ENCODE data around the gene CERT1. TPM values are rescaled to one million over a fixed set of nuclear protein-coding genes. Genes with fewer than 3 reads are reported as not detected.
A peak's percentile ranks its signal among the peaks of the same experiment; 100 is the strongest.

The CERT1 gene
- total RNA-seq, 1 experiment from 2014 or later, result 17.6 TPM

DNA sequence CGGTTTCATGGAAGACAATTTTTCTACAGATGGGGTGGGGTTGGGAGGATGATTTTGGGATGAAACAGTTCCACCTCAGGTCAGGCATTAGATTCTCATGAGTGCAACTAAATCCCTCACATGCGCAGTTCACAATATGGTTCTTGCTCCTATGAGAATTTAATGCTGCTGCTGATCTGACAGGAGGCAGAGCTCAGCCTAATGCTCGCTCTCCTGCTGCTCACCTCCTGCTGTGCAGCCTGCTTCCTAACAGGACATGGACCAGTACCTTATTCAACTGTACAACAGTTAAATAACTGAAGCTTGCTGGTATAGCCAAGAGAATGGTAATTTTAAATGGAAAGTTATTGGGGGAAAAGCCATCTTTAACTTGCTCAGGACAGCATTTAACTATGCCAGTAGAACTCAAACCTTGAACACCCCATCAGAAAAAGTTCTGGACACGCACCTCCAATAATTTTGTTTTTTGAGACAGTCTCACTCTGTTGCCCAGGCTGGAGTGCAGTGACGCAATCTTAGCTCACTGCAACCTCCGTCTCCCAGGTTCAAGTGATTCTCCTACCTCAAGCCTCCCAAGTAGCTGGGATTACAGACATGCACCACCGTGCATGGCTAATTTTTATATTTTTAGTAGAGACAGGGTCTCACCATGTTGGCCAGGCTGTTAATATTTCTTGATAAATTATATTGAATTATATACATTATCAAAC lies 146.7 kb downstream of the CERT1 start:
- H3K27ac ChIP-seq, result no peak overlapping the region
- H3K4me2 ChIP-seq, result no peak overlapping the region
- H3K27me3 ChIP-seq (ENCODE audit: insufficient read depth, low read depth), result no peaks in the 10 kb centered on the region
- ChIA-PET CTCF (no interaction called here), POLR2A (ENCODE audit: unreplicated experiment) (no interaction called here)
- H4K20me1 ChIP-seq (ENCODE audit: insufficient read depth), result no peaks in the 10 kb centered on the region
- TSS peak; percentile 8 for BruUV-seq (replicated peaks)
- H2AFZ ChIP-seq, result no peak overlapping the region
- H3K9me2 ChIP-seq (ENCODE audit: insufficient read depth), result no peaks in the 10 kb centered on the region
- no peaks in the 10 kb centered on the region for H3K79me2 ChIP-seq (ENCODE audit: low read depth)
- intact Hi-C loops (cut with micrococcal nuclease; ENCODE audit: unreplicated experiment), result no loop called here
- no peak for DNase-seq
- TF ChIP-seq EZH2 (IDR thresholded peaks at IDR 0.05; ENCODE audit: low read depth), result no peak
- TF ChIP-seq, protein P1, sequence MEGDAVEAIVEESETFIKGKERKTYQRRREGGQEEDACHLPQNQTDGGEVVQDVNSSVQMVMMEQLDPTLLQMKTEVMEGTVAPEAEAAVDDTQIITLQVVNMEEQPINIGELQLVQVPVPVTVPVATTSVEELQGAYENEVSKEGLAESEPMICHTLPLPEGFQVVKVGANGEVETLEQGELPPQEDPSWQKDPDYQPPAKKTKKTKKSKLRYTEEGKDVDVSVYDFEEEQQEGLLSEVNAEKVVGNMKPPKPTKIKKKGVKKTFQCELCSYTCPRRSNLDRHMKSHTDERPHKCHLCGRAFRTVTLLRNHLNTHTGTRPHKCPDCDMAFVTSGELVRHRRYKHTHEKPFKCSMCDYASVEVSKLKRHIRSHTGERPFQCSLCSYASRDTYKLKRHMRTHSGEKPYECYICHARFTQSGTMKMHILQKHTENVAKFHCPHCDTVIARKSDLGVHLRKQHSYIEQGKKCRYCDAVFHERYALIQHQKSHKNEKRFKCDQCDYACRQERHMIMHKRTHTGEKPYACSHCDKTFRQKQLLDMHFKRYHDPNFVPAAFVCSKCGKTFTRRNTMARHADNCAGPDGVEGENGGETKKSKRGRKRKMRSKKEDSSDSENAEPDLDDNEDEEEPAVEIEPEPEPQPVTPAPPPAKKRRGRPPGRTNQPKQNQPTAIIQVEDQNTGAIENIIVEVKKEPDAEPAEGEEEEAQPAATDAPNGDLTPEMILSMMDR (conservative IDR thresholded peaks at IDR 0.05), result no peak
- no peaks in the 10 kb centered on the region for H3K4me1 ChIP-seq (replicated peaks; ENCODE audit: insufficient read depth)
- no peak overlapping the region for H3K4me3 ChIP-seq
- H3F3A ChIP-seq (ENCODE audit: insufficient read depth, low read depth), result peaks cover 34% of the 10 kb centered on the region; the same call in 1 of the 2 replicates
- H3K9me3 ChIP-seq (ENCODE audit: insufficient read depth, low read depth), result no peaks in the 10 kb centered on the region
- peaks cover 9% of the 10 kb centered on the region for H3K36me3 ChIP-seq (ENCODE audit: low read depth)

DNA sequence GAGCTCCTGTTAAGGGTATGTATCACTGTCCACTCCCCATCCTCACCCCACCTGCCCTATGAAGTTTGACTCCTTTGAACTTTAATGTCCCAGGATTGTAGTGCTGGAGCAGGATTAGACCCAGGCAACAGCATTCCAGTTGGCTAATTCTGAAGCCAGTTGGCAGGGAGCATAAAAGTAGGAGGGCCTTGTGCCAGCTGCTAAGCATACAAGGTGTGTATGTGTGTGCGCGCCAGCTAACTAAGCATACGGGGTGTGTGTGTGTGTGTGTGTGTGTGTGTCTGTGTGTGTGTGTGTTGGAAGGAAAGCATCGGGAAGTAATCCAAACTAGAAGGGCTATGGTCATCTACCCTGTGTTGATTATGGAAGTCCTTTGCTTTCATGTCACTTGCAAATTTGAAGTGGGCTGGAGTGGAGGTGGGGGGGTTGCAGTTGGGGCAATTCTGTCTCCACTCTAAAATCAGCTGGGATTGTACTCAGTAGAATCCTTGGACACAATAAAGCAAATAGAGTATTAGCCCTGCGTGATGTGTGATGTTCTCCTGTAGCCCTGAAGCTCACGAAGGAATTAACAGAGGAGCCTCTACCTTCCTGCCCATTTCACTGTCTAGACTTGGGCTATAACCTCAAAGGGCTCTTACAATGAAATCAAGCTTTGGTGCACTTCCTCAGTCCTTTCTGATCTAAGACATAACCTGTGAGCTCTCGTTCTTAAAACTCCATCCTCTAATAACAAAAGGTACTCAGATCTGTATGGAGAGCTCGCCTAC lies 147.5 kb downstream of the CERT1 start:
- no peak for DNase-seq
- H3K36me3 ChIP-seq (ENCODE audit: low read depth), result peaks cover 17% of the 10 kb centered on the region
- peaks cover 34% of the 10 kb centered on the region; the same call in 1 of the 2 replicates for H3F3A ChIP-seq (ENCODE audit: insufficient read depth, low read depth)
- TF ChIP-seq, protein P1 (conservative IDR thresholded peaks at IDR 0.05), result no peak
- no peak for TF ChIP-seq EZH2 (IDR thresholded peaks at IDR 0.05; ENCODE audit: low read depth)
- no peaks in the 10 kb centered on the region for H3K79me2 ChIP-seq (ENCODE audit: low read depth)
- no peak overlapping the region for H3K4me2 ChIP-seq
- ChIA-PET POLR2A (ENCODE audit: unreplicated experiment) (no interaction called here), CTCF (interaction anchor here (1.0 kb wide), 1 partner anchor 127 kb away, joined by 3 read pairs; no protein-coding TSS in a partner anchor)
- H3K9me3 ChIP-seq (ENCODE audit: insufficient read depth, low read depth), result no peaks in the 10 kb centered on the region
- H3K4me1 ChIP-seq (replicated peaks; ENCODE audit: insufficient read depth), result no peaks in the 10 kb centered on the region
- no peak overlapping the region for H3K27ac ChIP-seq
- H3K4me3 ChIP-seq, result no peak overlapping the region
- H4K20me1 ChIP-seq (ENCODE audit: insufficient read depth), result no peaks in the 10 kb centered on the region; the same call in 1 of the 2 replicates
- TSS peak; percentile 2 for BruUV-seq (replicated peaks)
- H3K9me2 ChIP-seq (ENCODE audit: insufficient read depth), result no peaks in the 10 kb centered on the region
- intact Hi-C loops (cut with micrococcal nuclease; ENCODE audit: unreplicated experiment), result no loop called here
- no peaks in the 10 kb centered on the region for H3K27me3 ChIP-seq (ENCODE audit: insufficient read depth, low read depth)
- H2AFZ ChIP-seq, result no peak overlapping the region

DNA sequence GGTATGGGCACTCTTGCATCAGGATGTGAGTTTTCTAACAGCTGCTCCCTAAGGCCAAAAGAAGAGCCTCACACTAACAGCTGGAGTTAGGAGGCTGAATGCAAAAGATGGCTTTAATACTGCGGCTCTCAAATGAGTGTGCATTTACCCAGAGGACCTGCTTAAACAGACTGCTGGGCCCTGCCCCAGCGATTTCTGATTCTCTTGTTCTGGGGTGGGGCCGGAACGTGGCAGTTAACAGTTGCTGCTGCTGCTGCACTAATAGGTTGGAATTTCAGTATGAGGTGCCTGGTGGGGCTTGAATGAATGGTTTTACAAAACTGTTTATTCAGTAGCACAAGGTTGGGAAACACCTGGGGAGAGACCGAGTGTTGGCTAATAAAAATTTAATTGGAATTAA lies 148.3 kb downstream of the CERT1 start:
- TF ChIP-seq EZH2 (IDR thresholded peaks at IDR 0.05; ENCODE audit: low read depth), result no peak
- TF ChIP-seq, protein P1 (conservative IDR thresholded peaks at IDR 0.05), result no peak
- Histone ChIP-seq H3K36me3 (ENCODE audit: low read depth) (peaks cover 23% of the 10 kb centered on the region), H3K27ac (no peak overlapping the region), H3K4me2 (no peak overlapping the region), H3K9me2 (ENCODE audit: insufficient read depth) (no peaks in the 10 kb centered on the region), H3K9me3 (ENCODE audit: insufficient read depth, low read depth) (no peaks in the 10 kb centered on the region), H2AFZ (no peak overlapping the region), H4K20me1 (ENCODE audit: insufficient read depth) (no peaks in the 10 kb centered on the region; the same call in 1 of the 2 replicates), H3K4me3 (no peak overlapping the region), H3K27me3 (ENCODE audit: insufficient read depth, low read depth) (no peaks in the 10 kb centered on the region), H3F3A (ENCODE audit: insufficient read depth, low read depth) (peaks cover 34% of the 10 kb centered on the region; the same call in 1 of the 2 replicates), H3K4me1 (replicated peaks; ENCODE audit: insufficient read depth) (no peaks in the 10 kb centered on the region), H3K79me2 (ENCODE audit: low read depth) (no peaks in the 10 kb centered on the region)
- intact Hi-C loops (cut with micrococcal nuclease; ENCODE audit: unreplicated experiment), result no loop called here
- DNase-seq, result no peak
- POLR2A ChIA-PET (ENCODE audit: unreplicated experiment), result no interaction called here
- CTCF ChIA-PET, result interaction anchor here (1.0 kb wide), 1 partner anchor 126 kb away, joined by 3 read pairs; no protein-coding TSS in a partner anchor
- no TSS peak for BruUV-seq (replicated peaks)

All from PC-9 (cell line).